MM.1S (cell line): Measurements from ENCODE around the gene TIGD2.

ENCODE experiments used
- EZH2 ChIP-seq: fragments of 300-600 bp; sonication (generic); optimal IDR thresholded peaks from 2 replicates; pipeline ENCODE3; 2017; ENCODE audit warnings: low read depth, mild to moderate bottlenecking, antibody characterized with exemption, low read length, mixed read lengths
- TF ChIP-seq, protein P1 (sequence below): fragments of 300-600 bp; sonication (generic); IDR thresholded peaks from 2 replicates; pipeline ENCODE4 v1.5.1; 2016; ENCODE audit warnings: antibody characterized with exemption, low read length, mixed read lengths

GRCh38 chr4:89072921-89073320, 38.4 kb upstream of the TIGD2 start:
- TF ChIP-seq, protein P1, sequence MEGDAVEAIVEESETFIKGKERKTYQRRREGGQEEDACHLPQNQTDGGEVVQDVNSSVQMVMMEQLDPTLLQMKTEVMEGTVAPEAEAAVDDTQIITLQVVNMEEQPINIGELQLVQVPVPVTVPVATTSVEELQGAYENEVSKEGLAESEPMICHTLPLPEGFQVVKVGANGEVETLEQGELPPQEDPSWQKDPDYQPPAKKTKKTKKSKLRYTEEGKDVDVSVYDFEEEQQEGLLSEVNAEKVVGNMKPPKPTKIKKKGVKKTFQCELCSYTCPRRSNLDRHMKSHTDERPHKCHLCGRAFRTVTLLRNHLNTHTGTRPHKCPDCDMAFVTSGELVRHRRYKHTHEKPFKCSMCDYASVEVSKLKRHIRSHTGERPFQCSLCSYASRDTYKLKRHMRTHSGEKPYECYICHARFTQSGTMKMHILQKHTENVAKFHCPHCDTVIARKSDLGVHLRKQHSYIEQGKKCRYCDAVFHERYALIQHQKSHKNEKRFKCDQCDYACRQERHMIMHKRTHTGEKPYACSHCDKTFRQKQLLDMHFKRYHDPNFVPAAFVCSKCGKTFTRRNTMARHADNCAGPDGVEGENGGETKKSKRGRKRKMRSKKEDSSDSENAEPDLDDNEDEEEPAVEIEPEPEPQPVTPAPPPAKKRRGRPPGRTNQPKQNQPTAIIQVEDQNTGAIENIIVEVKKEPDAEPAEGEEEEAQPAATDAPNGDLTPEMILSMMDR = no peak
- no peak for TF ChIP-seq EZH2
